Type B pancreatic cell (in vitro differentiated cells): ENCODE data around the gene ACTN3. TPM values are rescaled to one million over a fixed set of nuclear protein-coding genes. Genes with fewer than 3 reads are reported as not detected.

ENCODE experiments used
- DNase-seq: peaks from one replicate; pipeline ENCODE4 v3.0.0; 2021; ENCODE audit warnings: mixed read lengths; ENCODE audit not compliant: unreplicated experiment; ENCODE audit errors: extremely low spot score
- H3K27ac Mint-ChIP-seq: 2 replicates; pipeline ENCODE4 v1.8.0; 2021; ENCODE audit warnings: mild to moderate bottlenecking, mixed read lengths
- H3K27me3 Mint-ChIP-seq: 2 replicates; pipeline ENCODE4 v1.8.0; 2021; ENCODE audit warnings: mixed read lengths
- H3K36me3 Mint-ChIP-seq: 2 replicates; pipeline ENCODE4 v1.8.0; 2021; ENCODE audit warnings: mixed read lengths
- H3K4me1 Mint-ChIP-seq: one replicate; pipeline ENCODE4 v1.8.0; 2021; ENCODE audit warnings: mixed read lengths; ENCODE audit not compliant: unreplicated experiment
- H3K4me3 Mint-ChIP-seq: 2 replicates; pipeline ENCODE4 v1.8.0; 2021; ENCODE audit warnings: mild to moderate bottlenecking, mixed read lengths
- H3K9me3 Mint-ChIP-seq: 2 replicates; pipeline ENCODE4 v1.8.0; 2021; ENCODE audit warnings: mixed read lengths
- CTCF ChIP-seq: fragments of 200-600 bp; sonication (generic); conservative IDR thresholded peaks from 2 replicates; pipeline ENCODE4 v1.5.0; 2021; ENCODE audit warnings: antibody characterized with exemption, mild to moderate bottlenecking
- total RNA-seq: library from RNA; stranded (reverse); gene quantifications from 2 replicates; pipeline ENCODE4 v1.2.1, GENCODE V29; 2021; ENCODE audit warnings: low replicate concordance

Gene ACTN3
- total RNA-seq, 1 donor from 2014 or later: 2.6 TPM

- H3K27ac Mint-ChIP-seq: no peak overlapping the region
- H3K4me3 Mint-ChIP-seq: no peak overlapping the region
- no peak for TF ChIP-seq CTCF
- H3K36me3 Mint-ChIP-seq: no peaks in the 10 kb centered on the region
- H3K4me1 Mint-ChIP-seq: no peaks in the 10 kb centered on the region
- no peaks in the 10 kb centered on the region for H3K9me3 Mint-ChIP-seq
- no peaks in the 10 kb centered on the region for H3K27me3 Mint-ChIP-seq
- DNase-seq: no peak
These were observed 16.3 kb downstream of the ACTN3 start for GRCh38 chr11:66562907-66563583.

- no peaks in the 10 kb centered on the region for H3K36me3 Mint-ChIP-seq
These were observed 17.1 kb downstream of the ACTN3 start for GRCh38 chr11:66563832-66564231.

GRCh38 chr11:66564538-66564937 lies 17.8 kb downstream of the ACTN3 start:
- Mint-ChIP-seq H3K27me3 (no peaks in the 10 kb centered on the region), H3K27ac (no peak overlapping the region), H3K9me3 (no peaks in the 10 kb centered on the region), H3K4me3 (no peak overlapping the region), H3K4me1 (no peaks in the 10 kb centered on the region), H3K36me3 (no peaks in the 10 kb centered on the region)
- no peak for DNase-seq
- TF ChIP-seq CTCF: no peak

More at GRCh38 chr11:66563832-66564231, 17.1 kb downstream of the ACTN3 start:
- no peak for DNase-seq
- H3K9me3 Mint-ChIP-seq: no peaks in the 10 kb centered on the region
- no peak overlapping the region for H3K4me3 Mint-ChIP-seq
- TF ChIP-seq CTCF: no peak
- H3K4me1 Mint-ChIP-seq: no peaks in the 10 kb centered on the region
- no peaks in the 10 kb centered on the region for H3K27me3 Mint-ChIP-seq
- no peak overlapping the region for H3K27ac Mint-ChIP-seq

GRCh38 chr11:66564984-66565383 lies 18.3 kb downstream of the ACTN3 start:
- no peak for TF ChIP-seq CTCF
- Mint-ChIP-seq H3K9me3 (no peaks in the 10 kb centered on the region), H3K36me3 (no peaks in the 10 kb centered on the region), H3K4me3 (no peak overlapping the region), H3K27me3 (no peaks in the 10 kb centered on the region), H3K27ac (no peak overlapping the region), H3K4me1 (no peaks in the 10 kb centered on the region)
- DNase-seq: no peak

GRCh38 chr11:66566221-66566620 lies 19.5 kb downstream of the ACTN3 start:
- no peaks in the 10 kb centered on the region for H3K27me3 Mint-ChIP-seq
- H3K4me1 Mint-ChIP-seq: no peaks in the 10 kb centered on the region
- no peak for DNase-seq
- no peak for TF ChIP-seq CTCF
- H3K36me3 Mint-ChIP-seq: no peaks in the 10 kb centered on the region
- H3K4me3 Mint-ChIP-seq: no peak overlapping the region
- H3K27ac Mint-ChIP-seq: no peak overlapping the region
- H3K9me3 Mint-ChIP-seq: no peaks in the 10 kb centered on the region

- no peak for TF ChIP-seq CTCF
- H3K9me3 Mint-ChIP-seq: no peaks in the 10 kb centered on the region
- no peak for DNase-seq
- no peaks in the 10 kb centered on the region for H3K36me3 Mint-ChIP-seq
- no peaks in the 10 kb centered on the region for H3K4me1 Mint-ChIP-seq
- no peaks in the 10 kb centered on the region for H3K27me3 Mint-ChIP-seq
- H3K4me3 Mint-ChIP-seq: no peak overlapping the region
- no peak overlapping the region for H3K27ac Mint-ChIP-seq
These were observed 21.1 kb downstream of the ACTN3 start for GRCh38 chr11:66567787-66568123.
